HG02571 (cell line): ENCODE measurements around the gene CDK14.
"Not testable (repeated sequence)": the region's sequence is repeated elsewhere in the genome, so short reads cannot be mapped to it uniquely, and the experiment has no call there.

Experiments used
- ATAC-seq: cut with Tn5 transposase; IDR thresholded peaks from one replicate; pipeline ENCODE4 v1.9.1; 2021; ENCODE audit warnings: mild to moderate bottlenecking, moderate library complexity; ENCODE audit not compliant: unreplicated experiment

The CDK14 gene

DNA sequence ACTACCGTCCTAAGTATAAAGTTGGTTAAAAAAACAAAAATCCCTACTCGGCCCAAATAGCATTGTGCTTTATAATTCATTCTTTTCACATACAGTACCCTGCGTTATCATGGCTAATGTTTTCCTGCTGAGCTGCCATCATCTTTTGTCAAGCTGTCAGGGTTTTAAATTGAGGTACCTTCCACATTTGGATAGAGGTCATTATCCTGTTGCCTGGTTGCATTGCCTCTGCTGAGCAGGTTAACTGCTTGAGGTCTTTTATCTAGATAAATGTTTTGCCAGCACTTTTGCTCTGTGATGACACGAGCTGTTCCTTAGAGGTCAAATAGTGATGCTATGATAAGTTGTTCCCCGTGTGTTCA, 573.7 kb downstream of the CDK14 start:
- ATAC-seq, result no peak

- not testable (repeated sequence) for ATAC-seq
Measured at GRCh38 chr7:91173265-91173664, 577.1 kb downstream of the CDK14 start.

DNA sequence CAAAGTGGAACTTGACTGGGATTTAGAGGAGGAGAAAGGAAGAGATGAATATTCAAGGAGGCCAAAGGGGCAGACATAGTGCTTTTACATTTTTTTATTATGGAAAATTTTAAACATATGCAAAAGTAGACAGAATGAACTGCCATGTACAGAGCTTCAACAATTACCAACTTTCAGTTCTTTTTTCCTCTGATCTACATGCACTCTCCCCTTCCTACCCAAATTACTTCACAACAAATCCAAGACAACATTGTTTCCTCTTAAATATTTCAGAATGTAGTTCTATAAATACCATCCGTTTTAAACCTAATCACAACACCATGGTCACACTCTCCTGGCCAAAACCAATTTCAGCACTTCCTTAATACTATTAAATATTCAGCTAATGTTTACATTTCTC, 584.6 kb downstream of the CDK14 start:
- no peak for ATAC-seq

DNA sequence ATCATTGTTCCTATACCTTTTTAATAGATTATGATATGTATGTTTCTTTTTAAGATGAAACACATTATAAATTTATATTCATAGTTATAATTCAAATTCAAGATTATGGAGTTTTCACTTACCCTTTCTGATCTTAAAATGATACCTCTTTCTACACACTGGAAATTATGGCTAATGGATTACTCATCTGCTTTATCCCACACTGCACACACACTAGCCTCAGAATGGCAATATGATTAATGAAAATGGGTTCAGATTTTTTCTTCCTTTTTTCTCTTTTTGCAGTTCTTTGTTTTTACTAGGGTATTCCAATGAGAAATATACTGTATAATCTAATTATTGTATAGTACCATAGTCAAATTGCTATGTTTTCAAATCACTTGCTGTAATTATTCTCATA, 585.8 kb downstream of the CDK14 start:
- ATAC-seq, result no peak

GRCh38 chr7:91182819-91183764, 587.0 kb downstream of the CDK14 start:
- no peak for ATAC-seq

- no peak for ATAC-seq
Measured at GRCh38 chr7:91185771-91186170, 589.6 kb downstream of the CDK14 start.

DNA sequence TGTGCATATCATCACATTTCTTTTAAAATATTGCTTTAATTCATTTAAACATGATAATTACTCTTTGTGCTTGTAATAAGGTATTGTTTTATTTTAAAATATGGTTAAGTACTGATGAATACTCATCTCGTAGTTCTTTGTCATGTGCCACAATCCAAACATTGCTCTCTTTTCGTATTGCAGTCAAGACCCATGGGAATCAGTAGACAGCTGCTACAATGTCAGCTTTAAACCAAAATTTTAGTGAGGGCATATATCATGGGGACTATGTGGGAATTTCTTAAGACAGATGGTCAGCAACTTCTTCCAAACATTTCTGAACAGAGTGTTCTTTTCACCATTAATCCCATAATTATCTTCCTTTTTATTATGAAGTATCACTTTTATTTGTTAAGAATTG, 590.9 kb downstream of the CDK14 start:
- no peak for ATAC-seq

- ATAC-seq, result no peak
Measured at GRCh38 chr7:91191771-91192170, 595.6 kb downstream of the CDK14 start.

- no peak for ATAC-seq
Measured at GRCh38 chr7:91193141-91193540, 597.0 kb downstream of the CDK14 start.

DNA sequence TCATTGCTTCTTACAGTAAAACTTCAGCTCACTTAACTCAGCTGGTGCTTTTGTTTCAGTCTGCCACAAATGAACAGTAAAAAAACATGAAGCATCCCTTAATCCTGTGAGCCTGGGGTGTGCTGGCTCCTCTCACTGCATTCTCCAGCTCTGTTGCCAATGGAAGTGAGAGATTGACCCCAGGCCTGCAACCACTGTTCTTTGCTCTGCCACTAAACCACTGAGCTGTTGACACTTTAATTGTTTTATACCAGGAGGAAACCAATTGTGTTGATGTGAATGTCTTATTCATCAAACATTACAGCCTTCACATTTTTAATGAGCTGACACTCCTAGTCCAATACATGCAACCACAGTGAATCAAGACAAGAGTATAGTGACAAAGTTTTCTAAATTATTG, 598.7 kb downstream of the CDK14 start:
- no peak for ATAC-seq

- no peak for ATAC-seq
Measured at GRCh38 chr7:91196058-91196457, 599.9 kb downstream of the CDK14 start.

DNA sequence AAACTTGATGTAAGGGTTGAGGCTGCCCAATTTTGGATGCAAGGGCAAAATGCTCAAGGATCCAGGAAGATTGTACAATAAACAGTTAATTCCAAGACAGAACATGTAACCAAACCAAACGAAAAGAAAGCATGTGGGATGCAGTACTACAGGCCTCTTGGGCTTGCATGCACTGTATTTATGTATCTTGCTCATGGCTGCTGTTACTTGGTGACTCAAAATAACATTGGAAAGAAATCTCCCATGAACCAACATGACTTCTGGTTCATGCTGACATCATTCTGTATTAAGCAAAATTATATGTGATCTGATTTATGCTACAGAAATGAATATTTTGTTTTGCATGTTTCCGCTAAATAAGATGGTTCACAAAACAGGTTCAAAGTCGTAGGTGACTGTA, 602.2 kb downstream of the CDK14 start:
- no peak for ATAC-seq

DNA sequence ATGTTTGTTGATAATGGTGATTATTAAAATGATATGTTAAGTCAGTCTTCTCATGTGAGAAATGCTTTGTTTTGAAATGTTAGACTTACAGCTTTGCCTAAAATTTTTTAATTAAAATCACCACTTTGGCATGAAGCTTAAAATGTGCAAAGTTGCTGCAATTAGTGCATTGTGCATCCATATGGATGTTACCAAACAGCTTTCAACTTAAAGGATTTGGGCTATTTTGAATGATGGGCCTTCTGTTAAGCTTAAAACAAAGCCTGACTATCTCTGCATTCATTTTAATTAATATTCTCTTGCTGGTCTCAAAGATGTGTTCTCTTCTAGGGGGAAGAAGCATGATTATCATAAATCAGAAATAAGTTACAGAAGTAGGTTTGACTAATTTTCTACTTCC, 603.5 kb downstream of the CDK14 start:
- no peak for ATAC-seq

- no peak for ATAC-seq
Measured at GRCh38 chr7:91201442-91202113, 605.5 kb downstream of the CDK14 start.

DNA sequence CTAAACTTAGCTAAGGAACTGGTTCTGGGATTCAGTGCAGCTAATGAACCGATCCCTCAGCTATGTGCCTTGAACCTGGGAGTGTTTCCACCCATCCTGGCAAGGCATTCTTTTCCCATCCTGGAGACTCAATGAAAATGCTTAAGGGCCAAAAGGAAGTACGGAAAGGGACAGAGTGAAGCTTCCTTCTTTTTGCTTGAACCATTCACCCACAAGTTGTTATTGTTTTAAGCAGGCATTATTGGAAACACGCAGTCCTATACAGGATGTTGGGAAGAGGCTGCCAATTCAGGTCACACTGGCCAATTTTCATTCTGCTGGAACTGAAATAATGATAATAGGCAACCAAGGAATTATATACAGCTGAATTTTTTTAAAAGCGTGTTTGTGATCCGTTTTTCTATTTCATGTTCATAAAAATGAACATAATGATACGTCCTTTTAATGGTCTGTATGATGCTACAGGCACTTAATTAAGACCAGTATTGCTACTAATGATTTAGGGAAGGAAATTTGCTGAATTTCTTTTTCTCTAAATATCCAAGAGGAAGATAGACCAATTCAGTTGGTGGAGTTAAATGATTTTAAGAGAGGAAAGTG, 610.3 kb downstream of the CDK14 start:
- ATAC-seq, result no peak

- ATAC-seq, result no peak
Measured at GRCh38 chr7:91212582-91212981, 616.5 kb downstream of the CDK14 start.

- ATAC-seq, result no peak
Measured at GRCh38 chr7:91226411-91226810, 630.3 kb downstream of the CDK14 start.

DNA sequence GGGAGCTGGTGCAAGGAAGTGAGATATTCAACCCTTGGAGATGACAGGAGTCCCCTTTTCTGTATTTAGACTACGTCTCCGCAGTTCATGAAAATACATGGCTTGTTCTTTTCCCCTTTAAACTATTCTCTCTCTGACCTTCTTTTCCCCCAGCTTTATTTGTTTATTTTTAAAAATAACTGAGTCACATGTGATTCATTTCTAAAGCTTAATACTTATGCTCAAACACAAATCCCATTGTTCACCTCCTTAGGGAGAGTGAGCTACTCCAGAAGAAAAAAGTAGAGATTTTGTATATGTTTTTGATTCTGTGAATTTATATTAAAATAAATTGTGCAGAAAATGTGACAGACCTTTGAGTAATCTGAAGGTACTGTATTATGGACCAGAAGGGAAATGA, 632.2 kb downstream of the CDK14 start:
- ATAC-seq, result no peak

DNA sequence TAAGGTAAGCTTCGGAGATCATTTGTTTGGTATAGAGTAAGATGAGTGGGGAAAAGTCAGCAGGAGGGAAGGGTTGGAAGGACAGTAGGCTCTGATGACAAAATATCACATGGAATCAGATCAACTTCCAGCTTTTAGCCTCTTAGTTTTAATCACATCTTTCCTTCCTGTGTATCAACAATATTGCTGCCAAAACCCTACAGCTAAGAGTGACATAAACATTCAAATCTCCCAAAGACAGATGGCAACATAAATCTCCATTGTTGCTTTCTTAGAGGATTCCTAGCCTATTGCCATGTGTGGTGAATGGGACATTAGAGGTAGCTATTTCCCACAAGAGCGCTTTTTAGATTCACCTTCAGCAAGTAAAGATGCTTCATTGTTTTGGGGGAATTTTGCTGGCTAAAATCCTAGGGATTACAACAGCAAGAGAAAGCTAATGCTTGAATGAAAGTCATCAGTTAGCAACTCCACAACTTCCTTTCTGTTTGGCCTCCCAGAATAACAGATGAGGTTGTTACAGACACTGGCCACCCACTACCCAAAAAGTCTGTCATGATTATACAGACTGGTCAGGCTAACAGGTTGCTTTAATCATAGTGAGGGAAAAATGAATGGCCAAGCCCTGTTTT, 632.9 kb downstream of the CDK14 start:
- ATAC-seq, result no peak

DNA sequence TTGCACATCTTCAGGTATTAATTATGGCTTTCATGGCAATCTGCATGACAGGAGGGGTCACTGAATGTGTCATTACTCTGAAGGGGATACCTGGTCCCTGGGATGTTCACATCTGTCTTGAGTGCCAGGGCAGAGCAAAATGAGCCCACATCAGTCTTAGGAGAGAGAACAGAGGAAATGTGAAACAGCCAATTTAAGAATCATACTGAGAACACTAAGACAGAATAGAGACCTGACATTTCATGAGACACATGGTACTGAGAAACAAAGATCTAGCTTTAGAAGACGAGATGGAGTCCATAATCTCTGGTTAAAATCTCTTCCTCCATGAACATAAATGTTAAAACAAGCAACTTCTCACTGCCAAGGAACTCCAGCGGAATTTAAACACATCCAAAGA, 634.0 kb downstream of the CDK14 start:
- ATAC-seq, result no peak

DNA sequence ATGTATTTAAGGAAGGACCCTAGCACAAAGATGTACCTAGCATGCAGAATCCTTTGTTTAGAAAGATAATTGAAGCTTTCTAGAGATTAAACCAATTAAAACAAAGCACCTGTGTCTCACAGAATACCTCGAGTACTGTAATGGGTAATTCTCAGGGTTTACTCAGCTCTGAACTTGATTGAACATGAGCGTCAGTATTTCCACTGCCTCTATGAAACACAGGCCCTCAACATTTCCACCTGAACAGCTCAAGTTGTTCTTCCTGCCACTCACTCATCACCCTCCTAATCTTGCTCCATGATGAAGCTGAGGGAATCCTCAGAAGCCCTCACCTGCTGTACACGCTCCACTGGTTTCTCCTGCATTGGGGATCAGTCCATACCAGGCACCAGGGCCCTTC, 634.4 kb downstream of the CDK14 start:
- ATAC-seq, result no peak
